Natural killer cell (primary cell): ENCODE results near the gene RPL19. TPM values are rescaled to one million over a fixed set of nuclear protein-coding genes. Genes with fewer than 3 reads are reported as not detected.

ENCODE experiments used
- ATAC-seq, 3 donors: fragments of 150-1000 bp in 2 of 3; fragments of 200-7000 bp in 1 of 3; cut with Tn5 transposase; 1 replicate in 1 of 3; 2 replicates in 2 of 3; pipeline ENCODE4 v1.10.0; 2021; ENCODE audit warnings: mild to moderate bottlenecking in 2 of 3, moderate library complexity in 2 of 3
- DNase-seq, 2 donors: peaks; one replicate each; pipeline versions ENCODE4 v3.0.0 to v3.0.0-alpha.2; 2013 to 2021; ENCODE audit warnings: mixed read lengths in 1 of 2
- H3K27ac ChIP-seq: one replicate; pipeline ENCODE4 v1.5.1; 2013; ENCODE audit warnings: mild to moderate bottlenecking, low read length
- H3K27me3 ChIP-seq: one replicate; pipeline ENCODE4 v1.6.1; 2013; ENCODE audit warnings: low read length; ENCODE audit not compliant: control insufficient read depth, insufficient read depth
- H3K36me3 ChIP-seq: one replicate; pipeline ENCODE4 v1.6.1; 2013; ENCODE audit warnings: low read length; ENCODE audit not compliant: control insufficient read depth, insufficient read depth
- H3K4me1 ChIP-seq: one replicate; pipeline ENCODE4 v1.6.1; 2013; ENCODE audit warnings: low read length; ENCODE audit not compliant: control insufficient read depth, insufficient read depth
- H3K4me3 ChIP-seq: one replicate; pipeline ENCODE4 v1.5.1; 2013; ENCODE audit warnings: low read length
- H3K9me3 ChIP-seq: one replicate; pipeline ENCODE4 v1.6.1; 2013; ENCODE audit warnings: low read length; ENCODE audit not compliant: control insufficient read depth, insufficient read depth
- H3K27ac Mint-ChIP-seq, 2 donors: one replicate each; pipeline ENCODE4 v1.8.0; 2022; ENCODE audit warnings: mild to moderate bottlenecking in 2 of 2, mixed read lengths in 2 of 2, moderate library complexity in 1 of 2
- H3K27me3 Mint-ChIP-seq, 2 donors: one replicate each; pipeline ENCODE4 v1.8.0; 2022; ENCODE audit warnings: low read depth in 2 of 2, mixed read lengths in 2 of 2
- H3K36me3 Mint-ChIP-seq: one replicate; pipeline ENCODE4 v1.8.0; 2022; ENCODE audit warnings: mixed read lengths
- H3K4me1 Mint-ChIP-seq, 2 donors: one replicate each; pipeline ENCODE4 v1.8.0; 2022; ENCODE audit warnings: mixed read lengths in 2 of 2
- H3K4me3 Mint-ChIP-seq: one replicate; pipeline ENCODE4 v1.8.0; 2022; ENCODE audit warnings: mild to moderate bottlenecking, moderate library complexity, mixed read lengths
- H3K9me3 Mint-ChIP-seq, 2 donors: one replicate each; pipeline ENCODE4 v1.8.0; 2022; ENCODE audit warnings: mixed read lengths in 2 of 2
- WGBS: methylation state at CpG from one replicate; pipeline ENCODE4 v1.1.7; 2013; ENCODE audit warnings: missing lambda C conversion rate; ENCODE audit not compliant: insufficient coverage; 5-methylcytosine and 5-hydroxymethylcytosine counted together
- intact Hi-C: fragments of 100-400 bp; cut with micrococcal nuclease; formaldehyde crosslinking; loops from one replicate; pipeline ENCODE4 v1.14.2; 2022
- total RNA-seq, 4 donors: library from RNA; stranded (reverse); fragments of 120-200 nt in 1 of 4; gene quantifications; one replicate each; pipeline versions ENCODE4 v1.2.3 to v1.2.4, GENCODE V29; 2013 to 2022
- TF ChIP-seq, protein P1 (sequence below): fragments of 200-600 bp; IDR thresholded peaks from one replicate; pipeline ENCODE4 v1.8.0; 2022; ENCODE audit warnings: antibody characterized with exemption

RPL19 gene
- total RNA-seq, 3 donors from 2014 or later (not counting 1 experiment from before 2014, with no cell fraction given) = 1,182 to 1,484 (median 1,482) TPM

DNA sequence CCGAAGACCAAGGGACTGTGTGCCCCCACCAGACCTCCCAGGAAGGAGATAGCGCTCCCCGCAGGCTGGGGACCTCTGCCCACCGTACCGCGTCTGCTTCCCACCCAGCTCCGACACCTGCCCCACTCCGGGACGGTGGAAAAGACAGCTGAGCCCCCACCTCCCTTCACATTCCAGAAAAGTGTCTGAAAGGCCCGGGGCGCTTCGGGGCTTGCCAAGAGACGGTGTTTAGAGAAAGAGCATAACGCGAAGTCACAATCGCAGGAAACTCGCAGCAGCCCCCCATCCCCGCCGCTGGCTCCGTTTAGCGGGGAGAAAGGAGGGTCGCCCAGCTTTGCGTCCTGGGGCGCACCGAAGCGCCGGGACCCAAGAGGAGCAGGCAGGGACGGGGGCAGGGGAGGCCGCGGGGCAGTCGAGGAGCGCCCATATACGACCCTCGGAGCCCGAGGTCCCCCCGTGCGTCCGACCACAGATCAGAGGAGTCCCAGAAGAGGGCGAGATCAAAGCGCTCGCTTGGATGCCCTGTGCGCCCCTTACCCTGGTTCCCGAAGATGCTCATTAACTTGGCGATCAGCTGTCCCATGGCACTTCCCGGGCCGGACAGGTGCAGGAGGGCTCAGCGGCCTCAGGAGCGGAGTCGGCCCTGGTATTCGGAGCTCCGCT is 34.8 kb upstream of the RPL19 start:
- peak overlapping the region; percentile 42 to 80 for H3K27ac Mint-ChIP-seq
- ATAC-seq (peak; percentile 21 to 33 (median 30)), DNase-seq (no peak)
- H3K27me3 Mint-ChIP-seq = no peaks in the 10 kb centered on the region
- no peaks in the 10 kb centered on the region for H3K9me3 ChIP-seq
- H3K4me3 ChIP-seq = peak overlapping the region; percentile 61
- H3K4me1 Mint-ChIP-seq = peaks cover 31 to 33% of the 10 kb centered on the region in 2 donors
- peak overlapping the region; percentile 92 for H3K4me3 Mint-ChIP-seq
- no peaks in the 10 kb centered on the region for H3K36me3 Mint-ChIP-seq
- H3K9me3 Mint-ChIP-seq = no peaks in the 10 kb centered on the region
- H3K27me3 ChIP-seq = no peaks in the 10 kb centered on the region
- intact Hi-C loops = loop anchor here (5.0 kb wide), 1 partner anchor 67 kb away; no protein-coding TSS in a partner anchor
- H3K4me1 ChIP-seq = peaks cover 41% of the 10 kb centered on the region
- 8% methylated on average over 51 of the region's 51 CpGs for WGBS
- no peaks in the 10 kb centered on the region for H3K36me3 ChIP-seq
- H3K27ac ChIP-seq = peak overlapping the region; percentile 24
- TF ChIP-seq, protein P1, sequence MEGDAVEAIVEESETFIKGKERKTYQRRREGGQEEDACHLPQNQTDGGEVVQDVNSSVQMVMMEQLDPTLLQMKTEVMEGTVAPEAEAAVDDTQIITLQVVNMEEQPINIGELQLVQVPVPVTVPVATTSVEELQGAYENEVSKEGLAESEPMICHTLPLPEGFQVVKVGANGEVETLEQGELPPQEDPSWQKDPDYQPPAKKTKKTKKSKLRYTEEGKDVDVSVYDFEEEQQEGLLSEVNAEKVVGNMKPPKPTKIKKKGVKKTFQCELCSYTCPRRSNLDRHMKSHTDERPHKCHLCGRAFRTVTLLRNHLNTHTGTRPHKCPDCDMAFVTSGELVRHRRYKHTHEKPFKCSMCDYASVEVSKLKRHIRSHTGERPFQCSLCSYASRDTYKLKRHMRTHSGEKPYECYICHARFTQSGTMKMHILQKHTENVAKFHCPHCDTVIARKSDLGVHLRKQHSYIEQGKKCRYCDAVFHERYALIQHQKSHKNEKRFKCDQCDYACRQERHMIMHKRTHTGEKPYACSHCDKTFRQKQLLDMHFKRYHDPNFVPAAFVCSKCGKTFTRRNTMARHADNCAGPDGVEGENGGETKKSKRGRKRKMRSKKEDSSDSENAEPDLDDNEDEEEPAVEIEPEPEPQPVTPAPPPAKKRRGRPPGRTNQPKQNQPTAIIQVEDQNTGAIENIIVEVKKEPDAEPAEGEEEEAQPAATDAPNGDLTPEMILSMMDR = no peak

DNA sequence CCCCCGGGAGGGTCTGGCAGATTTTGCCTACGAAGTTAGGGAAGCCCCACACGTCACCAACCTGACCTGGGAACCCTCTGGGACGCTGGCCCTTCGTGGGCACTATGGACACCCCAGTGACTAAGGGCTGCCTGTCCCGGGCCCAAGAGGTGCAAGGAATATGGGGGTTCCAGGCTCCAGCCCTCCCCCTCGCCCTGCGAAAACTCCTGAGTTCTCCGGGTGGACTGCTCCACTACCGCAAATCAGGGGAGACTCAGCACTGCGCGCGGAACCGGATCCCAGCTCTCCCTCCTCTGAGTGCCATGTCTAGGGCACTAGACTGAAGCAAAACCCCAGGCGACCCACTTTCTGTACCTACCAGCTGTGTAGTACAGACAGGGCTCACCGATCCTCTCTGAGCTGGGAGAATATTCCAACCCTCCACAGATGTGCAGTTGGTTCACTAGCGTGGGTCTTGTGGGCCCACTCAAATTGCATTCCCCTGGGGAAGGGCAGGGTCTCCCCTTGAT is 34.2 kb upstream of the RPL19 start, which contains the start of gene ARL5C:
ARL5C (minus strand) TSS at position 321 of the 509 bp plus-strand sequence. CDS start 401 bp downstream, outside the sequence.
- no peaks in the 10 kb centered on the region for H3K9me3 Mint-ChIP-seq
- H3K27me3 ChIP-seq = no peaks in the 10 kb centered on the region
- DNase-seq = no peak
- 55% methylated on average over 17 of the region's 17 CpGs for WGBS
- peak within 1 kb of the TSS; percentile 92 for H3K4me3 Mint-ChIP-seq
- H3K27me3 Mint-ChIP-seq = no peaks in the 10 kb centered on the region
- H3K4me1 ChIP-seq = peaks cover 41% of the 10 kb centered on the region
- H3K4me1 Mint-ChIP-seq = peaks cover 31 to 33% of the 10 kb centered on the region in 2 donors
- TF ChIP-seq, protein P1 = no peak
- no peaks in the 10 kb centered on the region for H3K36me3 ChIP-seq
- H3K36me3 Mint-ChIP-seq = no peaks in the 10 kb centered on the region
- intact Hi-C loops = loop anchor here (5.0 kb wide), 1 partner anchor 66 kb away; no protein-coding TSS in a partner anchor
- peak within 1 kb of the TSS; percentile 42 to 80 for H3K27ac Mint-ChIP-seq
- H3K4me3 ChIP-seq = peak within 1 kb of the TSS; percentile 61
- peak within 1 kb of the TSS; percentile 24 for H3K27ac ChIP-seq
- H3K9me3 ChIP-seq = no peaks in the 10 kb centered on the region
- ATAC-seq = no peak

DNA sequence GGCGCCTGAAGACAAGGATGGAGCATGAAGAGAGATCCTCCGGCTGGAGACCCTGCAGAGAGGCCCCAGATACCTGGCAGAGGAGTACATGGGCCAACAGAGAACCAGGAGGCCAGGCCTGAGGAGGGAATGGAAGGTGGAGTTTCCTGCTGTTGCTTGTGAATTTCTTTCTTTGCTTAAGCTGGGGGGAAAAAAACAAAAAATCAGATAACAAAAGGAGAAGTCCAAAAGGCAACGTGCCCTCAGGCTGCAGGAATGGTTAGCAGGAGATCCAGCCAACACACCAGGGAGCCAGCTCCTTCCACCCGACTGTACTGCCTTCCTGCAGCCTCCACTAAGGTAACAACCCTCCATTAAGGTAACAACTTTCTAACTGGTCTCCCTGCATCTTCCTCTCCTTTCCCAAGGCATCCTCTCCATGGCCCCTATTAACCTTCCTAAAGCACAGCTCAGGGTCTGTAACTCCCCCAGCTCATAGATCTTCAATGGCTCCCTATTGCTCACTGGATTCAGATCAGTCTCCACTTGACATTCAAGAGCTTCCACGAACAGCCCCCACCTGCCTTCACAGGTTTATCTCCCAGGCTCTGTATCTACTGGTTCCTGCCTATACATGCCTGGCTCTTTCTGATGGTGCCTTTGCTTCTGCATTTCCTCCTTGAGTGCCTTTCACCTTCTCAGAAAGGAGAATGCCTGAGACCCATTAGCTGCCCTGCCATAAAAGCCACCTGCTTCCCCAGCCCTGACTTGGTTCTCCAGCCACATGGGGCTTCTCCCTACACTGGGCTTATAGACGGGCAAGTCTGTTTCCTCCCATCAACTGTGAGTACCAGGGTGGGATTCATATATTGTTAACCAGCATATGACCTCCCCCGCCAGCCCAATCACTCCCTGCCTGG is 33.4 kb upstream of the RPL19 start:
- peaks cover 31 to 33% of the 10 kb centered on the region in 2 donors for H3K4me1 Mint-ChIP-seq
- no peak for DNase-seq
- peaks cover 41% of the 10 kb centered on the region for H3K4me1 ChIP-seq
- H3K4me3 Mint-ChIP-seq = peak overlapping the region; percentile 92
- H3K36me3 ChIP-seq = no peaks in the 10 kb centered on the region
- intact Hi-C loops = loop anchor here (5.0 kb wide), 1 partner anchor 66 kb away; no protein-coding TSS in a partner anchor
- no peaks in the 10 kb centered on the region for H3K9me3 Mint-ChIP-seq
- H3K36me3 Mint-ChIP-seq = no peaks in the 10 kb centered on the region
- H3K27me3 ChIP-seq = no peaks in the 10 kb centered on the region
- no peak overlapping the region for H3K27ac ChIP-seq
- no peaks in the 10 kb centered on the region for H3K9me3 ChIP-seq
- no peak for ATAC-seq
- TF ChIP-seq, protein P1 = no peak
- WGBS = 73% methylated on average over 5 of the region's 7 CpGs
- H3K27ac Mint-ChIP-seq = peak overlapping the region in 1 of 2 donors; percentile 32
- H3K27me3 Mint-ChIP-seq = no peaks in the 10 kb centered on the region
- no peak overlapping the region for H3K4me3 ChIP-seq
